ENCODE measurements around the gene MKNK2.

The MKNK2 gene

DNA sequence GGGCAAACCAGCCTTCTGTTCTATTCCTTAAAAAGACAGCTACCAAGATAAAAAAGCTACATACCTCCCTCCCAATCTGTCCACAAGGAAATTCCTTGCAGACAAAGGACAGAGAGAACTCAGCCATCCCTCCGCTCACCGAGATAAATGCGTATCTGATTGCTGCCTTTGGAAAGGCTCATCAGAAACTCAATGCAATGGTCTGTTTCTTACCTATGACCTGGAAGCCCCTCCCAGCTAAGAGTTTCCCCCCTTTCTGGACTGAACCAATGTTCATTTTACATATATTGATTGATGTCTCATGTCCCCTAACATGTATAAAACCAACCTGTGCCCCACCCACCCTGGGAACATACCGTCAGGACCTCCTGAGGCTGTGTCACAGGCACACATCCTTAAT is 47.2 kb downstream of the MKNK2 start:
- Histone ChIP-seq H3K27ac (no peak overlapping the region), H3K9me3 (ENCODE audit: low read depth, low read length) (no peaks in the 10 kb centered on the region), H3K4me3 (no peak overlapping the region), H3K36me3 (ENCODE audit: insufficient read depth, low read length) (peaks cover 4% of the 10 kb centered on the region; the same call in 1 of the 2 replicates), H3K9ac (ENCODE audit: insufficient read length) (no peak overlapping the region)
- DNase-seq (ENCODE audit: low read depth, low spot score) = no peak
- TF ChIP-seq POLR2AphosphoS5 (IDR thresholded peaks at IDR 0.05; ENCODE audit: borderline replicate concordance, low read depth, low read length) (no peak), EZH2 (IDR thresholded peaks at IDR 0.05) (no peak), FOXP2 (optimal IDR thresholded peaks at IDR 0.05; ENCODE audit: control extremely low read depth, extremely low read length, insufficient read depth) (no peak)

GRCh38 chr19:1999856-2000515 is 51.1 kb downstream of the MKNK2 start:
- Histone ChIP-seq H3K9me3 (ENCODE audit: low read depth, low read length) (peaks cover 4% of the 10 kb centered on the region; the same call in 1 of the 2 replicates), H3K36me3 (ENCODE audit: insufficient read depth, low read length) (peaks cover 27% of the 10 kb centered on the region)
- TF ChIP-seq EZH2 (IDR thresholded peaks at IDR 0.05) = no peak
- TF ChIP-seq FOXP2 (optimal IDR thresholded peaks at IDR 0.05; ENCODE audit: control extremely low read depth, extremely low read length, insufficient read depth) = no peak
- TF ChIP-seq POLR2AphosphoS5 (IDR thresholded peaks at IDR 0.05; ENCODE audit: borderline replicate concordance, low read depth, low read length) = no peak

DNA sequence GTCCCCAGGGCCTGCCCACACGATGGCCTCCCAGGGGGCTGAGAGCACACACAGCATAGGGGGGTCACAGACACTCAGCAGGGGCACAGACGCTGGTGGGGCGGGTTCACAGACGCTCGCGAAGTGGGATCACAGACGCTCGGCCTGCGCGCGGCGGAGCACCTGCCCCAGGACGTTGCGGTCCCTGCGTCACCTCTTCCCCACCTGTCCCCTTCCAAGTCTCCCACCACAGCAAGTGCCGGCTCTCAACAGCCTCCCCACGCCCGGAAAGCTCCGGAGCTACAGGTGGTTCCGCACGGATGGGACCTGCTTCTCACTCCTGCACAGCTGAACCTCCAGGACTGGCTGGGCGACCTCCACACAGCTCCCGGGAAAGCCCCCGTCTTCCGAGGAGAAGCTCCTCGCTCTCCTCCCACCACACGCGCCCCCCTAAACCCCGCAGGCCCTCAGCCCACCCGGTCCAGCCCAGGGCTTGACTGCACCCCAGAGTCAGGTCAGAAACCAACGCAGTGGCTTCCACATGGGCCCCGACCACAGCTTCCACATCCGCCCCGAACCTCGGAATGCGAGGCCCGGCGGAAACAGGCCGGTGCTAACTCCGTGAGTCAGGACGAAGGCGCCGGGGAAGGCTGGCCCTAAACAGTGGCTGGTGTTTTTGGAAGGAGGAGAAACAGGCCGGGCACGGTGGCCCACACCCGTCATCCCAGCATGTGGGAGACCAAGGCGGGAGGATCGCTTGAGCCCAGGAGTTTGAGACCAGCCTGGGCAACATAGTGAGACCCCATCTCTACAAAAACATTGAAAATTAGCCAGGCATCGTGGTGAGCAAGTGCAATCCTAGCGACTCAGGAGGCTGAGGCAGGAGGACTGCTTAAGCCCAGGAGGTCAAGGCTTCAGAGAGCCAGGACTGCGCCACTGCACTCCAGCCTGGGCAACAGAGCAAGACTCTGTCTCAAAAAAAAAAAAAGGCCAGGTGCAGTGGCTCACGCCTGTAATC is 52.0 kb downstream of the MKNK2 start:
- no peak for TF ChIP-seq EZH2 (IDR thresholded peaks at IDR 0.05)
- no peak for TF ChIP-seq FOXP2 (optimal IDR thresholded peaks at IDR 0.05; ENCODE audit: control extremely low read depth, extremely low read length, insufficient read depth)
- TF ChIP-seq POLR2AphosphoS5 (IDR thresholded peaks at IDR 0.05; ENCODE audit: borderline replicate concordance, low read depth, low read length) = no peak
- H3K4me3 ChIP-seq = no peak overlapping the region
- no peak overlapping the region for H3K27ac ChIP-seq
- peaks cover 27% of the 10 kb centered on the region for H3K36me3 ChIP-seq (ENCODE audit: insufficient read depth, low read length)
- no peak overlapping the region for H3K9ac ChIP-seq (ENCODE audit: insufficient read length)
- H3K9me3 ChIP-seq (ENCODE audit: low read depth, low read length) = peaks cover 4% of the 10 kb centered on the region; the same call in 1 of the 2 replicates
- no peak for DNase-seq (ENCODE audit: low read depth, low spot score)

More at GRCh38 chr19:1999856-2000515, 51.1 kb downstream of the MKNK2 start:
- Histone ChIP-seq H3K4me3 (no peak overlapping the region), H3K27ac (no peak overlapping the region), H3K9ac (ENCODE audit: insufficient read length) (no peak overlapping the region)
- no peak for DNase-seq (ENCODE audit: low read depth, low spot score)

DNA sequence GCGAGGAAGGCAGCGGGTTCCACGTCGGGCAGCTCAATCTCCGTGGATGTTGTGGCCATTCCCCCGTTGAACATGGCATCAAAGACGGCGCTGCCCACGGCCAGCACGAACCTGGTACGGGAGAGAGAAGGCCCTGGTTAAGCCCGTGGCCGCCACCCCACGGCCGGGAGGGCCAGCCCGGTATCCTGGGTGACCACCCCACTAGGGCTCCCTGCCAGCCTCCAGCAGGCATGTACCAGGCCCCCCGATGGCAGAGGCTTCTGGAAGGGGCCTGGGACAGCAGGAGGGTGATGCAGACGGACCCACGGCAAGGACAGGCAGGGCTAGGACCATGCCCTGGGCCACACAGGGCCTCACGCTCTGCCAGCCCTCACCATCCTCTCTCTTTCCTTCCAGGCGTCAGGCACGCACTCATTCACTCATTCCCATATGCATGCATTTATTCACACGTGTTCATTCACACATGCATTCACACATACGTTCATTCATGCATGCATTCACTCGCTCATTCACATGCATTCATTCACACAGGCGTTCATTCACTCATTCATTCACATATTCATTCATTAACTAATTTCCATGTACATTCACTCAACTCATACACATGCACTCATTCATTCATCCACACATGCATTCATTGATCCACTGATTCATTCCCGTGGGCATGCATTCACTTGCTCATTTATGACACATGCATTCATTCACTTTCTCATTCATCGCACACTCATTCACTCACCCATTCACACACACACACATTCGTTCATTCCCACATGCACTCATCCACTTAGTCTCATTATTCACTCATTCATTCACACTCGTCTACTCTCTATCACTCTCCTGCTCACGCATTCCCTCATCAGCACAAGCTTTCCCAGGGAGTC is 53.5 kb downstream of the MKNK2 start:
- Histone ChIP-seq H3K4me3 (no peak overlapping the region), H3K9me3 (ENCODE audit: low read depth, low read length) (peaks cover 4% of the 10 kb centered on the region; the same call in 1 of the 2 replicates), H3K27ac (no peak overlapping the region), H3K36me3 (ENCODE audit: insufficient read depth, low read length) (peaks cover 32% of the 10 kb centered on the region), H3K9ac (ENCODE audit: insufficient read length) (no peak overlapping the region)
- no peak for TF ChIP-seq EZH2 (IDR thresholded peaks at IDR 0.05)
- TF ChIP-seq POLR2AphosphoS5 (IDR thresholded peaks at IDR 0.05; ENCODE audit: borderline replicate concordance, low read depth, low read length) = 0 out of 2 replicates have a peak, but pooled peaks have one; percentile 11
- no peak for DNase-seq (ENCODE audit: low read depth, low spot score)

- Histone ChIP-seq H3K9ac (ENCODE audit: insufficient read length) (no peak overlapping the region), H3K4me3 (no peak overlapping the region), H3K9me3 (ENCODE audit: low read depth, low read length) (peaks cover 4% of the 10 kb centered on the region; the same call in 1 of the 2 replicates), H3K36me3 (ENCODE audit: insufficient read depth, low read length) (peaks cover 41% of the 10 kb centered on the region), H3K27ac (no peak overlapping the region)
- no peak for DNase-seq (ENCODE audit: low read depth, low spot score)
- TF ChIP-seq EZH2 (IDR thresholded peaks at IDR 0.05) = no peak
- no peak for TF ChIP-seq POLR2AphosphoS5 (IDR thresholded peaks at IDR 0.05; ENCODE audit: borderline replicate concordance, low read depth, low read length)
- TF ChIP-seq FOXP2 (optimal IDR thresholded peaks at IDR 0.05; ENCODE audit: control extremely low read depth, extremely low read length, insufficient read depth) = no peak
Observed at GRCh38 chr19:1992759-1993260, 58.2 kb downstream of the MKNK2 start.

DNA sequence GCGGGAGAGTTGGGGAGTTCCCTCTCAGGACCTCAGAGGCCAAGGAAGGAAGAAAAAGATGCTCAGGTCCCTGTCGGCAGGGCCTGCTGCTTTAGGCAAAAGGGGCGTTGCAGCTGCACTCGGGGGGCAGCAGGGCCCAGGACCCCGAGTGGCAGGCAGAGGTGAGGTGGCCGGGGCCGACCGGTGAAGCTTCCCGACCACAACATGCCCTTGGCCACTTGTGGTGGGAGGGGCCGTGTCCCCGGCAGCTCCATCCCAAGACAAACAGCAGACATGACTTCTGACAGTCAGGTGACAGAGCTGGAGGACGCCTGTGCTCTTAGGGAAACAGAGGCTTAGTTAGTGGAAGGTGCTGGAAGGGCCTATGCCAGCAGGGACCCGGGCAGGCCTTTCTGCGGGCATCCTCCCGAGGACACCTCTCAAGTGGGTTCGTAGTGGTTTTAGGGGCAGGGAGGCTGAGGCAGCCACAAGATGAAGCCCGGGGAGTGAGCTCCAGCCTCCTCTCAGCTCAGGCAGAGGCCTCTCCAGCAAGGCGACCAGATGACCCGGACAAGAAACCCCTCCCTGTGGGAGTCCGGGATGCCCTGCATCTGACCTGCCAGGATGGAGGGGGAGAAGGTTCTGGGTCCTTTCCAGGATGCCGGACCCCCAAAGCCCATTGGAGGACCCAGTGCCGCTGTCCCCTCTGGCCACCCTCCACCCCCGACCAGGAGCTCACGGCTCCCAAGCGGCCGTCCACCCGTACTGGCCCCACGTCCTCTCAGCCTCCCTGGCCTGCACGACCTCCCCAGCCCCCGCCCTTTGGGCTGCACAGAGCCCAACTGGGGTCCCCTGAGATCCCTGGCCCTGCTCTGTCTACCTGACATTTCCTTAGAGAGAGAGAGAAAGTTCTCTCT is 59.8 kb downstream of the MKNK2 start:
- H3K4me3 ChIP-seq = no peak overlapping the region
- peaks cover 29% of the 10 kb centered on the region for H3K36me3 ChIP-seq (ENCODE audit: insufficient read depth, low read length)
- no peak overlapping the region for H3K27ac ChIP-seq
- no peak for DNase-seq (ENCODE audit: low read depth, low spot score)
- TF ChIP-seq FOXP2 (optimal IDR thresholded peaks at IDR 0.05; ENCODE audit: control extremely low read depth, extremely low read length, insufficient read depth) (no peak), EZH2 (IDR thresholded peaks at IDR 0.05) (no peak), POLR2AphosphoS5 (IDR thresholded peaks at IDR 0.05; ENCODE audit: borderline replicate concordance, low read depth, low read length) (0 out of 2 replicates have a peak, but pooled peaks have one; percentile 14)
- H3K9me3 ChIP-seq (ENCODE audit: low read depth, low read length) = peaks cover 4% of the 10 kb centered on the region; the same call in 1 of the 2 replicates
- H3K9ac ChIP-seq (ENCODE audit: insufficient read length) = no peak overlapping the region

Measured in SK-N-MC (cell line).